ENCODE results near the gene ITSN2.

Gene ITSN2

GRCh38 chr2:24233321-24233720, 127.0 kb downstream of the ITSN2 start:
- DNase-seq (ENCODE audit: extremely low read depth, low read depth), result no peak
- TF ChIP-seq, protein P1, sequence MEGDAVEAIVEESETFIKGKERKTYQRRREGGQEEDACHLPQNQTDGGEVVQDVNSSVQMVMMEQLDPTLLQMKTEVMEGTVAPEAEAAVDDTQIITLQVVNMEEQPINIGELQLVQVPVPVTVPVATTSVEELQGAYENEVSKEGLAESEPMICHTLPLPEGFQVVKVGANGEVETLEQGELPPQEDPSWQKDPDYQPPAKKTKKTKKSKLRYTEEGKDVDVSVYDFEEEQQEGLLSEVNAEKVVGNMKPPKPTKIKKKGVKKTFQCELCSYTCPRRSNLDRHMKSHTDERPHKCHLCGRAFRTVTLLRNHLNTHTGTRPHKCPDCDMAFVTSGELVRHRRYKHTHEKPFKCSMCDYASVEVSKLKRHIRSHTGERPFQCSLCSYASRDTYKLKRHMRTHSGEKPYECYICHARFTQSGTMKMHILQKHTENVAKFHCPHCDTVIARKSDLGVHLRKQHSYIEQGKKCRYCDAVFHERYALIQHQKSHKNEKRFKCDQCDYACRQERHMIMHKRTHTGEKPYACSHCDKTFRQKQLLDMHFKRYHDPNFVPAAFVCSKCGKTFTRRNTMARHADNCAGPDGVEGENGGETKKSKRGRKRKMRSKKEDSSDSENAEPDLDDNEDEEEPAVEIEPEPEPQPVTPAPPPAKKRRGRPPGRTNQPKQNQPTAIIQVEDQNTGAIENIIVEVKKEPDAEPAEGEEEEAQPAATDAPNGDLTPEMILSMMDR (IDR thresholded peaks at IDR 0.05; ENCODE audit: low read depth, low read length), result no peak

GRCh38 chr2:24231461-24231881, 128.9 kb downstream of the ITSN2 start:
- no peak for DNase-seq (ENCODE audit: extremely low read depth, low read depth)
- TF ChIP-seq, protein P1 (IDR thresholded peaks at IDR 0.05; ENCODE audit: low read depth, low read length), result no peak

GRCh38 chr2:24228470-24228869, 131.9 kb downstream of the ITSN2 start:
- DNase-seq (ENCODE audit: extremely low read depth, low read depth), result no peak
- TF ChIP-seq, protein P1 (IDR thresholded peaks at IDR 0.05; ENCODE audit: low read depth, low read length), result peak; percentile 29

GRCh38 chr2:24225499-24226242, 134.7 kb downstream of the ITSN2 start:
- TF ChIP-seq, protein P1 (IDR thresholded peaks at IDR 0.05; ENCODE audit: low read depth, low read length), result no peak
- no peak for DNase-seq (ENCODE audit: extremely low read depth, low read depth)

- no peak for DNase-seq (ENCODE audit: extremely low read depth, low read depth)
- TF ChIP-seq, protein P1 (IDR thresholded peaks at IDR 0.05; ENCODE audit: low read depth, low read length), result no peak
These were observed 137.4 kb downstream of the ITSN2 start for GRCh38 chr2:24222946-24223345.

- TF ChIP-seq, protein P1 (IDR thresholded peaks at IDR 0.05; ENCODE audit: low read depth, low read length), result no peak
- no peak for DNase-seq (ENCODE audit: extremely low read depth, low read depth)
These were observed 138.8 kb downstream of the ITSN2 start for GRCh38 chr2:24221343-24222050.

All from AG09319 (cell line).